SU-DHL-6 (cell line): Measurements from ENCODE around the gene C10orf95.

ENCODE experiments used
- H2AFZ ChIP-seq: fragments of 200-600 bp; sonication (generic); 2 replicates; pipeline ENCODE4 v1.6.1; 2014; ENCODE audit warnings: low read depth, mild to moderate bottlenecking, moderate library complexity, mixed read lengths, antibody characterized with exemption, low read length; ENCODE audit not compliant: severe bottlenecking
- H3F3A ChIP-seq: fragments of 200-600 bp; shearing (Covaris generic); 2 replicates; pipeline ENCODE4 v1.6.0; 2016; ENCODE audit warnings: antibody characterized with exemption, mild to moderate bottlenecking; ENCODE audit not compliant: insufficient read depth
- H3K27ac ChIP-seq: fragments of 200-600 bp; sonication (generic); 2 replicates; pipeline ENCODE4 v1.5.1; 2016; ENCODE audit warnings: low read depth, mild to moderate bottlenecking, low read length, moderate library complexity, mixed read lengths
- H3K27me3 ChIP-seq: fragments of 200-600 bp; sonication (generic), shearing (Covaris generic); 2 replicates; pipeline ENCODE4 v1.6.0; 2014; ENCODE audit warnings: mild to moderate bottlenecking, low read length
- H3K36me3 ChIP-seq: fragments of 200-600 bp; sonication (generic); 2 replicates; pipeline ENCODE4 v1.6.1; 2014; ENCODE audit warnings: mild to moderate bottlenecking, low read length, mixed read lengths
- H3K4me2 ChIP-seq: fragments of 300-600, 200-600 bp; shearing (Covaris generic), sonication (generic); 2 replicates; pipeline ENCODE4 v1.6.0; 2014; ENCODE audit warnings: low read length, low read depth, mild to moderate bottlenecking; ENCODE audit not compliant: poor library complexity, severe bottlenecking
- H3K4me3 ChIP-seq: fragments of 200-600 bp; sonication (generic); 2 replicates; pipeline ENCODE4 v1.5.1; 2014; ENCODE audit warnings: antibody characterized with exemption, low read length, mild to moderate bottlenecking, mixed read lengths; ENCODE audit not compliant: insufficient read depth, poor library complexity, severe bottlenecking
- H3K79me2 ChIP-seq: fragments of 200-600 bp; sonication (generic); 2 replicates; pipeline ENCODE4 v1.6.1; 2014; ENCODE audit warnings: mild to moderate bottlenecking, low read length, moderate library complexity; ENCODE audit not compliant: insufficient read depth
- H3K9ac ChIP-seq: fragments of 200-600 bp; sonication (generic); 2 replicates; pipeline ENCODE4 v1.7.0; 2014; ENCODE audit warnings: mild to moderate bottlenecking, low read length
- H3K9me2 ChIP-seq: fragments of 200-600 bp; sonication (generic); replicated peaks from 2 replicates; pipeline ENCODE4 v1.6.1; 2014; ENCODE audit warnings: low read length; ENCODE audit not compliant: insufficient read depth
- H3K9me3 ChIP-seq: fragments of 200-600 bp; sonication (generic); 2 replicates; pipeline ENCODE4 v1.6.1; 2014; ENCODE audit warnings: low read length, mixed read lengths; ENCODE audit not compliant: insufficient read depth
- H4K20me1 ChIP-seq: fragments of 200-600 bp; sonication (generic); 2 replicates; pipeline ENCODE4 v1.6.1; 2014; ENCODE audit warnings: low read depth, mild to moderate bottlenecking, antibody characterized with exemption, low read length, moderate library complexity, mixed read lengths
- CTCF ChIP-seq: fragments of 200-600 bp; sonication (generic); IDR thresholded peaks from one replicate; pipeline ENCODE4 v1.5.1; 2017; ENCODE audit warnings: antibody characterized with exemption, mild to moderate bottlenecking, low read length, moderate library complexity; ENCODE audit not compliant: insufficient read depth, poor library complexity, severe bottlenecking
- EZH2phosphoT487 ChIP-seq: fragments of 200-600 bp; sonication (generic), shearing (Covaris generic); conservative IDR thresholded peaks from 2 replicates; pipeline ENCODE4 v1.6.1; 2018; ENCODE audit warnings: mild to moderate bottlenecking, antibody characterized with exemption, low read length, moderate library complexity, mixed read lengths

Gene C10orf95

GRCh38 chr10:102426803-102427287 is 24.5 kb downstream of the C10orf95 start:
- no peak overlapping the region for H2AFZ ChIP-seq
- no peaks in the 10 kb centered on the region for H3K9me2 ChIP-seq
- no peak overlapping the region for H3K9ac ChIP-seq
- H3K79me2 ChIP-seq = 0 out of 2 replicates have a peak, but pooled peaks cover 4% of the 10 kb centered on the region
- no peaks in the 10 kb centered on the region for H4K20me1 ChIP-seq
- H3K9me3 ChIP-seq = no peaks in the 10 kb centered on the region
- H3K27me3 ChIP-seq = no peaks in the 10 kb centered on the region
- no peak overlapping the region for H3K4me2 ChIP-seq
- TF ChIP-seq EZH2phosphoT487 (no peak), CTCF (no peak)
- H3K27ac ChIP-seq = no peak overlapping the region
- no peak overlapping the region for H3K4me3 ChIP-seq
- H3F3A ChIP-seq = 0 out of 2 replicates have a peak, but pooled peaks cover 5% of the 10 kb centered on the region
- H3K36me3 ChIP-seq = no peaks in the 10 kb centered on the region

GRCh38 chr10:102425444-102425843 is 25.9 kb downstream of the C10orf95 start:
- Histone ChIP-seq H4K20me1 (no peaks in the 10 kb centered on the region), H3K9me2 (no peaks in the 10 kb centered on the region), H3K4me2 (no peak overlapping the region), H3K79me2 (no peaks in the 10 kb centered on the region), H3K9ac (no peak overlapping the region), H3K4me3 (no peak overlapping the region), H3K36me3 (no peaks in the 10 kb centered on the region), H2AFZ (no peak overlapping the region), H3F3A (no peaks in the 10 kb centered on the region), H3K27me3 (no peaks in the 10 kb centered on the region), H3K27ac (no peak overlapping the region), H3K9me3 (no peaks in the 10 kb centered on the region)
- TF ChIP-seq EZH2phosphoT487 (no peak), CTCF (no peak)

GRCh38 chr10:102424916-102425315 is 26.4 kb downstream of the C10orf95 start:
- Histone ChIP-seq H3K9ac (no peak overlapping the region), H2AFZ (no peak overlapping the region), H3K9me2 (no peaks in the 10 kb centered on the region), H4K20me1 (no peaks in the 10 kb centered on the region), H3K4me3 (no peak overlapping the region), H3K9me3 (no peaks in the 10 kb centered on the region), H3K36me3 (no peaks in the 10 kb centered on the region), H3K27ac (no peak overlapping the region), H3K79me2 (no peaks in the 10 kb centered on the region), H3K4me2 (no peak overlapping the region), H3F3A (no peaks in the 10 kb centered on the region), H3K27me3 (no peaks in the 10 kb centered on the region)
- no peak for TF ChIP-seq EZH2phosphoT487
- no peak for TF ChIP-seq CTCF
